HG02642 (cell line): ENCODE data around the gene PSMD12.
"Not testable (repeated sequence)": the region's sequence is repeated elsewhere in the genome, so short reads cannot be mapped to it uniquely, and the experiment has no call there.

Experiments
- ATAC-seq: cut with Tn5 transposase; IDR thresholded peaks from one replicate; pipeline ENCODE4 v1.9.1; 2021; ENCODE audit warnings: mild to moderate bottlenecking; ENCODE audit not compliant: unreplicated experiment, poor library complexity

PSMD12 gene

DNA sequence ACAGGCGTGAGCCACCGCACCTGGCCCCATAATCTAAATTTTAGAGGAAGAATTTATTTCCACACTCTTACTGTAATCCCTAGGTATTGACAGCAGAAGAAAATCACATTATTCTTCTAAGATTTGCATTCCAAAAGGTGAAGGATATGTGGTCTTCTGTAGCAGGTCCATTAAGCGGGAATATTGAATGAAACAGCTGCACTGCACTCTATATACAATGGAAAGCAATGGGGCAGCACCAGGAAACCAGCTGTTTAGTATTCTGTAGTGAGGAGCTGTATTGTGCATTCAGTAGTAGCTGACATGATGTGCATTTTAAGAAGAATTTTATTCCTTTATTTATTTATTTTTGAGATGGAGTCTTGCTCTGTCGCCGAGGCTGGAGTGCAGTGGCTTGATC lies 49.6 kb downstream of the PSMD12 start:
- no peak for ATAC-seq

GRCh38 chr17:67315865-67316264 lies 50.5 kb downstream of the PSMD12 start:
- no peak for ATAC-seq

DNA sequence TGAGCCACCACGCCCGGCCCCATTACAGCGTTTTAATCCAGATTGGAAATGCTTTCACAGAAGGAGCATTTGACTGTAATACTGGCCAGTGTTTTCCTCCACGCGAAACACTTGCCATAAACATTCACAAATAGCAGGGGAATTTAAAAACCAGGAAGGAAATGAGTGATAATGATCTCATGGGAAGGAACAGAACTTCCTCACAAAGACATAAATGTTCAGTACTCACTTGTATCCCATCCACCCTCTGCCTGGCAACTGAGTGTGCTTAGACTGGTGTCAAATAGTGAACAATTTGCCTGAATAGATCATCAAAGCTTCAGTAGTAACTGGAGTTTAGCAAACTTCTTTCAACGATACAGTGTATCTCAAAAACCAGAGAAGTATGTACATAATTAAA lies 54.1 kb downstream of the PSMD12 start:
- ATAC-seq = no peak

DNA sequence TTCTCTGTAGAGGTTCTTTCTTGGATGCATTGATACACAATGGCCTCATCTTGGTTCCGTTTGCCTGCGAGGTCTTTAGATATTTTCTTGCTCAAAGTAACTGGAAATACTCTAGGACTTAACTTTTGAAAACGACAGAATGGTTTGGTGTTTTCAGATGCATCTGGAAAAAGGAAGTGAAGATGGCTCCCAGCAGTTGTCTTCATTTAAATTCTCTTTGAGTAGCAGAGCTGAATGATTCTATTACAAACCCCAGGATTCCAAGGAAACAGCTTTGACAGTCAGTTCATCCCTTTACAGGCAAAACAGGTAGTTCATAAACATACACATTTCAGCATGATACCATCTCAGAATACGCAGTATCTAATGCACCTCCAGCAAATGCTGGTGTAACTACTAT lies 54.8 kb downstream of the PSMD12 start:
- no peak for ATAC-seq

DNA sequence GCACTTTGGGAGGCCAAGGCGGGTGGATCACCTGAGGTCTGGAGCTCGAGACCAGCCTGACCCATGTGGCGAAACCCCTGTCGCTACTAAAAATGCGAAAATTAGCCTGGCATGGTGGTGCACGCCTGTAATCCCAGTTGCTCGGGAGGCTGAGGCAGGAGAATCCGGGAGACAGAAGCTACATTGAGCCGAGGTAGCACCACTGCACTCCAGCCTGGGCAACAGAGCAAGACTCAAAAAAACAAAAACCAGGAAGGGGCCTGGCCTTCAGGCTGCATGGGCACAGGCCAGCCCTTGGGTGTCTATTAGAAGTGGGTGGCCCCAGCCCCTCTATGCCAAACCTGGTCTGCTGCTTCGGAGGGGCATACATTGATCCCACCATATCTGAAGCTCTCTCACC lies 56.0 kb downstream of the PSMD12 start:
- ATAC-seq = no peak

- ATAC-seq = not testable (repeated sequence)
These were observed 60.7 kb downstream of the PSMD12 start for GRCh38 chr17:67305446-67306235.

GRCh38 chr17:67297454-67297960 lies 68.9 kb downstream of the PSMD12 start:
- ATAC-seq = no peak

DNA sequence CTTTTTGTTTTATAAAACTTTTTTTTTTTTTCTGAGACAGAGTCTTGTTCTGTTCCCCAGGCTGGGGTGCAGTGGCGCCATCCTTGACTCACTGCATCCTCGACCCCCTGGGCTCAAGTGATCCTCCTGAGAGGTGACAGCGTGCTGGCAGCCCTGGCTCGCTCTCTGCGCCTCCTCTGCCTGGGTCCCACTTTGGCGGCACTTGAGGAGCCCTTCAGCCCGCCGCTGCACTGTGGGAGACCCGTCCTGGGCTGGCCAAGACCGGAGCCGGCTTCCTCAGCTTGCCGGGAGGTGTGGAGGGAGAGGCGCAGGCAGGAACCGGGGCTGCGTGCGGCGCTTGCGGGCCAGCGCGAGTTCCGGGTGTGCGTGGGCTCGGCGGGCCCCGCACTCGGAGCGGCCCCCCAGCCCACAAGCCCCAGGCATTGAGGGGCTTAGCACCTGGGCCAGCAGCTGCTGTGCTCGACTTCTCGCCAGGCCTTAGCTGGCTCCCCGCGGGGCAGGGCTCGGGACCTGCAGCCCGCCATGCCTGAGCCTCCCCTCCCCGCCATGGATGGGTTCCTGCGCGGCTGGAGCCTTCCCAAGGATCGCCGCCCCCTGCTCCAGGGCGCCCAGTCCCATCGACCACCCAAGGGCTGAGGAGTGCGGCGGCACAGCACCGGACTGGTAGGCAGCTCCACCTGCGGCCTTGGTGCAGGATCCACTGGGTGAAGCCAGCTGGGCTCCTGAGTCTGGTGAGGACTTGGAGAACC lies 71.8 kb downstream of the PSMD12 start:
- ATAC-seq = no peak

DNA sequence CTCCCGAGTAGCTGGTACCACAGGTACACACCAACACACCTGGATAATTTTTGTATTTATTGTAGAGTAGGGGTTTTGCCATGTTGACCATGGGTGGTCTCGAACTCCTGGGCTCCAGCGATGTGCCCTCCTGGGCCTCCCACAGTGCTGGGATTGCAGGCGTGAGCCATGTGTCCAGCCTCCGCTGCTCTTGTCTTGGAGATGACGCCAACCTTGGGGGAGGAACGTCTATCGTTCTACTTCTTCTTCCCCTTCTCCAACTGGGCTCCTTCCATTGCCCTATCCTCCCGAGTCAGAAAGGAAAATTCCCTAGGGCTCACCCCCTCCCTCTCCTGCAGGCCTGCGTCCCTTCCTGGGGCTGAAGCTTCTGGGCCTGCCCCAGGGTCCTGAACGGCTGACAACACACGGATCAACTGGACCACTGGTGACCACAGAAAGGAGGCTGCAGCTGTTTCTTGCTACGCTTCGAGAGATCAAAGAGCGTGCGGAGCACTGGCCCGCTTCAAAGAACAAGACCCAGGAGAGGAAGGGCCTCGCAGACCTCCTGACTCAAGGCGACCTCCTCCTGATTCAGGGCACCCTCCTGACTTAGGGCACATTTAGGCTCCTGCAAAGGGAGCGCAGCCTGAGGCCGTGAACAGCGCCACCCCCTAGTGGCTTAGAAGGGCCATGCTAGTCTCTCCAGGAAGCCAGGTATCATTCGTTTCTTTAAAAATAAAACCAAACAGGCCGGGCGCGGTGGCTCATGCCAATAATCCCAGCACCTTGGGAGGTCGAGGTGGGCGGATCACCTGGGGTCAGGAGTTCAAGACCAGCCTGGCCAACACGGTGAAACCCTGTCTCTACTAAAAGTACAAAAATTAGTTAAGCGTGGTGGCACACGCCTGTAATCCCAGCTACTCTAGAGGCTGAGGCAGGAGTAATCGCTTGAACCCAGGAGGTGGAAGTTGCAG lies 72.8 kb downstream of the PSMD12 start:
- peak; percentile 87 for ATAC-seq

DNA sequence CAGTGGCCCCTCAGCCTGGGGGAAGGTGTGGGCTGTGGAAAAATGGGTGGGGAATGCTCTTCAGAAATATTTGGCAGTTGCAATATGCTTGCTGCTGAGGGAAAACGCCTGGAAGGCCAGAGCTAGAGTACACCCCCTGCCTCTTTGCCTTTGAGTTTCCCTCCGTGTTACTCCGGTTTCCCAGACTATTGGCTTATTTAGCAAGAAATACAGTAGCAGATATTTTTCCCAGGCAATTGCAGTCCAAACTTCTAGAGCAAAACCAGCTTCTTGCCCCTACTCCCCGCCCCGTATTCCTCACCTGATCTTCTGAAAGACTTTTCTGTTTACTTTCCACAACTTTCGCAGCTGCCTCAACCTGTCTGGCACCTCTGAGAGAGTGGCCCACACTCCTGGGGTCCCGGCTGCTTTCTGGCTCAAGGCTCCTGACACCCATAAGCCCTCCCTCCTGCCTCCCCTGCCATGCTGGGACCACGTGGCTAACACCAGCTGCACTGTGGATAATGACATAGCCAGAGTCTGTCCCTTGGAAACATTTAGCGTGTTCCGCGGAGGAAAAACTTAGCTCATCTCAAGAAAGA lies 75.6 kb downstream of the PSMD12 start:
- ATAC-seq = no peak

- no peak for ATAC-seq
These were observed 76.1 kb downstream of the PSMD12 start for GRCh38 chr17:67290244-67290643.

- ATAC-seq = no peak
These were observed 77.0 kb downstream of the PSMD12 start for GRCh38 chr17:67289181-67289876.
